8988T (cell line): ENCODE results near the gene VSX2.
A peak's percentile ranks its signal among the peaks of the same experiment; 100 is the strongest.

Experiments
- DNase-seq: peaks from one replicate; pipeline ENCODE4 v3.0.0; 2011

The VSX2 gene

DNA sequence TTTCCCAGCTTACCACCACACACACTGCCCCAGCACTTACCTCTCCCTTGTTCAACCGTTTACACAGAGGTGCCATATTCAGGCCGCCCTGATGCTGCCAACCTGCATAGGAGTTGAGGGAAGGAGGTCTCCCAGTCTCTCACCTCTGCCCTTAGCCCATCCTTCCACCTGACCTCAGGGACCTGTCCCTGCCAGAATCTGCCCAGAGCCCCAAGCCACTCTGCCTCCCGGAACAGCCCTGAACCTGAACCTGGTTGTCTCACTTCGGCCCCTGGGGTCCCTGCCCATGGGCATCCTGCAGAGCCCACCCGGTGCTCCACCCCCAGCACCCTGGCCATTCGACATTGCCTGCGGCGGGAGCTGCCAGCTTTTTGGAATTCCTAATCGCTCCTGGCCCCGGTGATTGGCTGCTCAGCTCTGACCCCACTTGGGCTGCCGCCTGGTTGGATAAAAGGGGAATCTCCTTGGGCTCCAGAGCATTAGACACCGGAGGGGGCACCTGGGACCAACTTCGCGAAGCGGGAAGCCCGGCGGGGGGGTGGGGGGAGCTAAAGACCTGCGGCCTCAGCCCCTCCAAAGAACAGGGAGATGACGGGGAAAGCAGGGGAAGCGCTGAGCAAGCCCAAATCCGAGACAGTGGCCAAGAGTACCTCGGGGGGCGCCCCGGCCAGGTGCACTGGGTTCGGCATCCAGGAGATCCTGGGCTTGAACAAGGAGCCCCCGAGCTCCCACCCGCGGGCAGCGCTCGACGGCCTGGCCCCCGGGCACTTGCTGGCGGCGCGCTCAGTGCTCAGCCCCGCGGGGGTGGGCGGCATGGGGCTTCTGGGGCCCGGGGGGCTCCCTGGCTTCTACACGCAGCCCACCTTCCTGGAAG lies at the start of gene VSX2:
Gene VSX2 (plus strand): TSS at position 476 of the 874 bp plus-strand sequence. CDS start 113 bp downstream, at position 589.
- peak; percentile 20 for DNase-seq

DNA sequence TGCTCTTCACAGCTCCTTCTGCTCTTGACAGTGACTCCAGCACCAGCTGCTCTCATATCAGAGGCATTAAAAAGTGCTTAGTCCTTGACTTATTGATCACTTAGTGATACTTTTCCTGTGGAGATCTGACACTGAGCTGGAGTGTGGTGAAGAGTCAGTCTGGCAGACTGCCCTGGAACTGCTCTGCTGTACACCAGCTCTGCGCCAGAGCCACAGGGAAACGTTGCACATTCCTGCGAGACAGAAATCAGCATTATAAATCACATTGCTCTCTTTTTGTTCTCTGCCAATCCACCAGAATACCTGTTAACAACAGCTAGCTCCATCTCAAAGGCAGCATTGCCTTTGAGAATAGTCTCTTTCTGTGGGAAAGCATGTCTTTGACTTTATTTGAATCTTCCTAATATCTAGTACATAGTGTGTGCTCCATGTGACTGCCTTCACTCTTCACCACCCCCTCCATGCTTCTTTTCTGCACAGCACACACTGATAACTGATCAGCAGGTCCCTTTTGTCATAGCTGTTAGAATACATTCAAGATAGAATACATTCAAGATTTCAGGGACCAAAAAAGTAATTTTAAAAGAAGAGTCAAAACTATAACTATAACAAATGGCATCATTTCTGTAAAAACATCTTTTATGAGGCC lies 48.2 kb upstream of the VSX2 start:
- no peak for DNase-seq

DNA sequence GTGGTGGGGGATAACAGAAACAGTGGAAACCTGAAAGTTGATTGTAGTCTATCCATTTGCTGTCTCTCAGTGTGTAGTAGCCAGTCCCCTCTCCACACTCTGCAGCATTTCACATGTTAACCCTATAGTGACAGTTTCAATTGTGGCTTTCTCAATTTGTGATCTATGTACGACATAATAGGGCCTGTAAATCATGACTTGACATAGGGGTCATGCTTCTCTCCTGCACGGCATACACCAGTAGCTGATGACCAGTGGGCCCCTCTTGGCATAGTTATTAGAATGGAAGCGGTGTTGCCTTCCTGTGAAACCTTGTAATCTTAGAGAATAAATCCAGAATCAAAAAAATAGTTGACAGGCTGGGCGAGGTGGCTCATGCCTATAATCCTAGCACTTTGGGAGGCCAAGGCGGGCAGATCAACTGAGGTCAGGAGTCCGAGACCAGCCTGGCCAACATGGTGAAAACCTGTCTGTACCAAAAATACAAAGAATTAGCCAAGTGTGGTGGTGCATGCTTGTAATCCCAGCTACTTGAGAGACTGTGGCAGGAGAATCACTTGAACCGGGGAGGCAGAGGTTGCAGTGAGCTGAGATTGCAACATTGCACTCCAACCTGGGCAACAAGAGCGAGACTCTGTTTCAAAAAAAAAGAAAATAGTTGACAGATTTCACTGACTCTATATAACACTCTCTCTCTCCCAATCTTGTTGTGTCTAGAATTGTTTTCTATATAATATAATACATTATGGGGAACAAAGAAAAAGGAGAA lies 44.6 kb upstream of the VSX2 start:
- DNase-seq: no peak

DNA sequence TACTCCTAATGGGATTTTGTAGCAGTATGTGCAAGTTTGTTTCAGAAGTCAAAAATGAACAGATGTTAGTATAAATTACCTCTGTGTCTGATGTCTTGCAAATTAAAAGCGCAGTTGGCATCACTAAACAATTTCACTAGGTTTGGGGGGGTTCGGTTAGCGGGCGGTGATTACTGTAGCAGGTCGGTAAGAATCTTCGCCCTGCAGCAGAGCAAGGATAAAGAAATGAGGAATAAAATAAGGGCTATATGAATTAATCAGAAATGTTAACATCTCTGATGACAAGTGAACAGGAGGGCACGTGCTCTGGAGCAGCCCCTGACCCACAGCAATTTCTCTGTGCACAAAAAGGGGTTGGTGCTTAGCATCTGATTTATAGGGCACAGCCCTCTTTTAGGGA lies 43.6 kb upstream of the VSX2 start:
- no peak for DNase-seq

DNA sequence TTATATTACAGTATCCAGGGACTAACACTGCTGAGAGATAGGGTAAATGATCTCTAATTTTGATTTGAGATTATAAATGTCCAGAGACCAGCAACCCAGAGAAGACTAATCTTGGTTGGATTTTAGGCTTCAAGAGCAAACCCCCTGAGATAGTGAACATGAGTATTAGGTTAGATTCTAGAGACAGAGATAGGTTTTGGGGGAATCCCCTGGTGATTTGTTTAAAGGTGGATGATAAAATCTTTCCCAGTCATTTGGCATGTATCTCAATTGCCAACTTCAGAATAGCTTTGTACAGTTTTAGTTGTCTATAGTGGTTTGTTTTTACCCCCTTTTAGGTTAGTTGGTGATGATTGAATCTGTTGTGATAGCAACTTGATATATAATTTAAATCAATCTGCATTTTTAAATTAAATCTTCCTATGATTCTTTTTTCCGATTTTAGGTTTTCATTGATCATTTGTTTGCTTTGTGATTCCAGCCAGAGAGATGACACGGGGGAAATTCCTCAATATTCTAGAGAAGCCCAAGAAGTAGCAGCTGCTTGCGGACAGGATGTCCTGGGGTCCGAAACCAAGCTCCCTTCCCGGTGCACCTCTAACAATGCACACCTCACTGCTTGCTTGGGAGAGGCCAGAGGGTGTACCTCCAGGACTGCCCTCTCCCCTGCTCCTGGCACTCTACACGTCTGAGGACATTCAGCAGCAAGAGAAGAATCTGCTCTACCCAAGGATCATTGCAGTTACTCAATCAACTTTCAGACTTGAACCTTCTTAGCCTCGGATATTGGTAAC lies 40.6 kb upstream of the VSX2 start:
- DNase-seq: no peak

DNA sequence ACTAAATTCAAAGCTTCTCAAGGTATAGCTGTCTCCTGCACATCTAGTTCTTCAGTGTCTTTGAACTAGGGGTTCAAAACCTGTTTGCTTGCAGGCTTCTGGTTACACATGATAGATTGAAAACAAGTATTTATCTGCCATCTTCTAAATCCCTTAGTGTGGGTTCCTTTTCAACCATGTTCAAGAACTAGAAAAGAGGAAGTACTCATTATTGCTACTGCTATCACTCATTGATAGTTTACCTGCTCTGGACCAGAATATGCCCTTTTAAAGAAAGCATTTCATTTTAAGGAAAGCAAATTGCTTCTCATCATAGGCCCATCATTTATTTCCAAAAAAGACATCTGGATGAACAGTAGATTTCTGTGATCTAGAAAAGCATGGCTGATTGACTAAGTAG lies 37.1 kb upstream of the VSX2 start:
- no peak for DNase-seq

DNA sequence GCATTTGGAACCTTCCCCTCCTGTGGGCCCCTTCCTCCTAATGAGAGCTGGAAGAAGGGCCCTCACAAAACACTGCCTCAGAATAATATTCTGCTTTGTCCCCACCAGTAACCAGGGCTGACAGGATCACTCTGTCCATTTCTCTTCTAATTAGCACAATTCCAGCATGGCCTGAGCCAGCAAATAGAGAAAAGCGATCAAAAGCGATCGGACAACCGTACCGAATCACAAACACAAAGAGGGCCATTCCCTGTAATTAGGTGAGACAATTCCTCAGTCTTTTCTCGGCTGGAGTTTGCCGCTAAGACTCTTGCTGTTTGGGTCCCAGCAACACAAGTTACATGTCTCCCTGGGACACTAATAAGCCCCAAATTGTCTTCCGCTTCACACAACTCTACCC lies 35.6 kb upstream of the VSX2 start:
- no peak for DNase-seq

DNA sequence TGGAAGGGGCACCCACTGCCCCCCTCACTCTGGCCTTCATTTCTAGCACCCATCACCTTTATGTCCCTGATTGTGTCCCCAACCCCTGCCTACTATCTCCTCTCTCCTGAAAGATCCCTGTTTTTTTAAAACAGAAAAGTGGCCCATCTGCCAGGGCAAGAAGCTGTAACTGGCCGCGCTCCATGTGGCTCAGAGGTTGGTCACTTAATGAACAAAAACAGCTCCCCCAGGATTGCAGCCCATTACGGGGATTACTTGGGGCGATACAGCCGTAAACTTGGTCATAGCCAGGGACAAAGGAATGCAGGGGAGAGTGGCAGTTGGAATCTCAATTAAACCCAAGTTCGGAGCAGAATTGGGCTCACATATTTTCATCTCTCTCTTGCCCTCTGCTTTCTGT lies 34.8 kb upstream of the VSX2 start:
- DNase-seq: no peak

DNA sequence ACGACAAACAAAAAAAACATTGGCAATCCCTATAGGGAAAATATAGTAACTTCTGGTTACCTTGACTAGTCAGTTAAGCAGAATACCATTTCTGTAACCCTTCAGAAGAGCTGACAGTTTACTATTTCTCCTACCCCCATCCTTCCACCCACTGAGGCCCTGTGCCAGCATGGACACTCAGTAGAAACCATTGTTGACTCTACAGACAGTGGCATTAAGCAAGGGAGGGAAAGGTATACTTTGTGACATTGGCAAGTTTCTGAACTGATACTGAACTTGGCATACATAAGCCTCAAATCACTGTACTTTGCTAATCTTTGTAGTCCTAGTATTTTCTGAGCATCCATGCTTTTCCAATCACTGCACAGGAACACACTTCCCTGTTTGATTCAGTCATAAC lies 33.4 kb upstream of the VSX2 start:
- no peak for DNase-seq

DNA sequence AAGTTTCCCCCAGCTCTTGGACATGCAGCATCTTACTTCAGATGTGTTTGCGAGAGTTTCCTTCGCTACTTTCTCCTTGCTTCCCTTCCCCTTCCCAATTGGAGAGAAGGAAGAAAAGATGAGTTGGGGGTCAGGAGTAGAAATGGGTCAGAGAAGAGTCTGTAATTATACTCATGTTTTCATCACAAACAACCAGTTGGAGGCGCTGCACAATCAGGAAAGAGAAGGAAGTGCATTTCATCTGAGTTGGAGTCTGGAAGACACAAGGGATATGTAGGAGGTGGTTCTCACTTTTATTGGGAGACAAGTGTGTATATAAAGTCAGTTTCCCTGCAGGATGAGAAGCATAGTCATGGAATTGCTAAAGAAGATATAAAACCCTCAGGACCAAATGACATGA lies 31.3 kb upstream of the VSX2 start:
- no peak for DNase-seq

DNA sequence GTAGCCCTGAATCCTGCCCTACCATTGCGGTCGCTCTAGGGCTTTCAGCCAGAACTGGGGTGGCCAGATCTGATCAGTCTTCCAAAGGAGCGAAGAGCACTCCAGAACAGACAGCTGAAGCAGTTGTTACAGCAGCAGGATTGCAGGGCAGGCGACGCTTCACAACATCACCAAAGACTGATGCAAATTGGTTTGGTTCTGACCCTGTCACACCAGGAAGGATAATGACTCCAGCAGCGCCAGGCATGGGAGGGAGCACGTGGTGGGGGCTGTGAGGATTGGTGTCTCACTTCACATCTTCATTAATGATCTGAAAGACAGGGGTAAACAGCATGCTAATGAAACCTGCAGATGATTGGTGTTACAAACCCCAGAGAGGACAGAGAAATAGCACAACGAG lies 30.6 kb upstream of the VSX2 start:
- no peak for DNase-seq

DNA sequence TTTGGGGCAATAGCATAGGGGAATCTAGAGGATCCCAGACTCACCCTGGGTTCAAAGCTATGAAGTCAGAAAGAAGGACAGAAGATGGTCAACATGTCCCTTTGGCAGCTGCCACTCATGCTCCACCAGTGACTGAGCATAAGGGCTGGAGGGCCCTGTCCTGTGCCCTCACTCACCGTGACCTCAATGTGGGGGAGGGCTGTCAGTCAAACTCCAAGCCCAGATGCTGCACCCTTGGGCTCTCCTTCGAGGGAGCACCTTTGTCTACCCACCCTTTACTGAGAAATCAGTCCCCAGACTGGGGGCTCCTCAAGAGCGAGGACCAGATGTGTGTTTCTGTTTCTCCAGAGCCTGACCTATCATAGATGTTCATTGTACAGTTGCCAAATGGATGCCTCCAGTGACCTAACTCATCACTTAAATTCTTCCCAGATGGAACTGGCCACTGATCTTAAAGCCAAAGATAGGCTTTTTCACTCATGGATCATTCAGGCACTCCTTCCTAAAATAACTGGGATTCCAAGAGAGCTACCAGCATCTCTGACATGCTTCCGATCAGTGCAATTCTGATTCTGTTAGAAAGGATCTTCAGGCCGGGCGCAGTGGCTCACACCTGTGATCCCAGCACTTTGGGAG lies 27.2 kb upstream of the VSX2 start:
- DNase-seq: no peak

DNA sequence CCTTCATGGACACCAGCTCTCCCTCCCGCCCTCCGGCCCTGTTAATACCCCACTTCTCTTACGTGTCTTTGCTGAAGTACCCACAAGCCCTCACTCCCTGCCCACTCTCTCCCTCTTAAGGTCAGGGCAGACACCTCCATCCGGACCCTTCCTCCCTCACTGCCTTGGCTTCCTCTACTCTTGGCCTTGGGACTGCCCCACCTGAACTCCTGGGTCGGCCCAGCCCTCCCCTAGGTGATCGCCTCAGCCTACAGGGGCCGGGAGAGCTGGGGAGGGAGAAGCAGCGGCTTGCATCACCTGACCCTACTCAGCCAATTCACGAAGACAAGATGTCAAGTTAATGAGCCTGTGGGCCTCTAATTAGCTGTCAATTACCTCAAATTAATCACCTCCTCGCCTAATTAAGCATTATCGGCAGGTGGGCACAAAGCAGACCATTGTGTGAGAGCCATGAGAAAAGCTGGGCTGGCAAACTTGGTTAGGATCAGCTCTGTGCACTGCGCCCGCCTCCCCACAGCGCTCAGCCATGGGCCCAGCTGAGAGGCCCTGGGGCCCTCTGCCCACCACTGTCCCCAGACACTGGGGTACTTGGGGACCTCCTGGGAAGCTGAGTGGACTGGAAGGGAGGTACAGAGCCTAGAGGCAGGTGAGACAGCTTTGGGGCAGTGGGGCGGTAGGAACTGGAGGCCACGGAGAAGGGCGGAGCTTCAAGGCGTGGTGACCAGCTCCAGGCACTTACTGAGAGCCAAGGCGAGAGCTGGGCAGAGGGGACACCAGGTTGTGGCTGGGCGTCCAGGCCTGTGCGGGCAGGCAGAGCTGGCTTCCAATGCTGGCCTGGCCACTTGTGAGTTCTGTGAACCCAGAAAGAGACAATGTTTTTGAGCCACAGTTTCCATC lies 25.1 kb upstream of the VSX2 start:
- no peak for DNase-seq

DNA sequence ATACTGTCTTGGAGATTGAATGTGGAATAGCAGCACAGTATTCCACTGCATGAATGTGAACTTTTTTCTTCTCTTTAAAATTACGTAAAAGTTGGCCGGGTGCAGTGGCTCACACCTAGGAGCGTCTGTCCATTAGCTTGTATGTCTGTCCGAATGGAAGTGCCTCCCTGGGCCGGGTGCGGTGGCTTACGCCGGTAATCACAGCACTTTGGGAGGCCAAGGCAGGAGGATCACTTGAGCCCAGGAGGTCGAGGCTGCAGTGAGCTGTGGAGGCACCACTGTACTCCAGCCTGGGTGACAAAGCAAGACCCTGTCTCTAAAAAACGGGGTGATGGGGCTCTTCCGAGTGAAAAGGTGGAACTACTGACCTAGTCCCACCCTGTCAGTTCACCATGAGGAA lies 22.6 kb upstream of the VSX2 start:
- no peak for DNase-seq

DNA sequence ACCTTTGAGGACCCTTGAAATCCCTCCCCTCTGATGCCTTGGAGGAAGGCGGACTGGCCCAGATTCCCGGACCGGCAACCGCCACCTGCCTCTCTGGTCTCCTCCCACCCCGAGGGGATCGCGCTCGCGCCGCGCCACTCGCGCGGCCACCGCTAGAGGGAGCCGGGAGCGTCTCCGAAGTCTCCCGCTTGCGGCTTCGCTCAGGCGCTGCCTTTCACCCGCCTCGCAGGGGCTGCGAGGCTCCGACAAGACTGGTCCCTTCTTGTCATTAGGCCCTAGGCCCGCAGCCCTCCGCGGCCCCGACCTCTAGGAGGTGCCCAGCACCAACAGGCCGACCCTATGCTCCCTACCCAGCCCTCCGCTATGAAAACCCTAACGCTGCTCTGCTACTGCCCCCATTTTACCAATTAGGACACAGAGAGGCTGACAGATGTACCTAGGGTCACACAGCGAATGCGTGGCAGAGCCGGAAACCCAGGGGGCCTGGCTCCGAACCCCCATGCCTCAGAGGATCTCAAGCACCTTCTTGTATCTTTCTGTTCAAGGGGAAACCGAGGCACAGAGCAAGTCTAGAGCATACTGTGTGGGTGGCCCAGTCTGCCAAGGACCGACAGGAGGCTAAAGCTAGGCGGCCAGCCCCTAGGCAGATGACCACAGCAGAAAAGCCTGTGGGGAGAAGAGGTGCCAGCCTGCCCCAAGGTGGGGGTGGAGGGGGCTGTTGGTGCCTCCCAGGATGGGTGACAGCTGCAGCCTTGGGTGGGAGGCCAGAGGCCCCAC lies 21.4 kb upstream of the VSX2 start:
- peak; percentile 96 for DNase-seq

DNA sequence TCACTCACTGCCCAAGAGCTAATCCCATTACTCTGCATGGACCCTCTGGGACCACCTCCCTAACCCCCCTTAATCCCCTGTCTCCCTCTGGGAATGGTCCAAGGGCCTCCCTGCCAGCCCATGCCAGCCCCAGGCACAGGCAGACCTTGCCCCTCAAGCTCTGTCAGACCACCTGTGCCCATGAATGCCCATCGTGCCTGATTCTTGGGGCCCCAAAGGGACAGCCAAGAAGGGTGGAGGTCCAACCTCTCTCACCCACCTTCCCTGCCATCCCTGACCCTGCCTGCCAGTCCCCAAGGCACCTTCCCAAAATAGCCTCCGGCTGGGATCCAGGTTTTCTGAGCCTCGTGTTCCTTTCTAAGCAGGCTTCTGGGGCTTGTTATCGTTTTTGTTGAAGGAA lies 20.8 kb upstream of the VSX2 start:
- DNase-seq: no peak

DNA sequence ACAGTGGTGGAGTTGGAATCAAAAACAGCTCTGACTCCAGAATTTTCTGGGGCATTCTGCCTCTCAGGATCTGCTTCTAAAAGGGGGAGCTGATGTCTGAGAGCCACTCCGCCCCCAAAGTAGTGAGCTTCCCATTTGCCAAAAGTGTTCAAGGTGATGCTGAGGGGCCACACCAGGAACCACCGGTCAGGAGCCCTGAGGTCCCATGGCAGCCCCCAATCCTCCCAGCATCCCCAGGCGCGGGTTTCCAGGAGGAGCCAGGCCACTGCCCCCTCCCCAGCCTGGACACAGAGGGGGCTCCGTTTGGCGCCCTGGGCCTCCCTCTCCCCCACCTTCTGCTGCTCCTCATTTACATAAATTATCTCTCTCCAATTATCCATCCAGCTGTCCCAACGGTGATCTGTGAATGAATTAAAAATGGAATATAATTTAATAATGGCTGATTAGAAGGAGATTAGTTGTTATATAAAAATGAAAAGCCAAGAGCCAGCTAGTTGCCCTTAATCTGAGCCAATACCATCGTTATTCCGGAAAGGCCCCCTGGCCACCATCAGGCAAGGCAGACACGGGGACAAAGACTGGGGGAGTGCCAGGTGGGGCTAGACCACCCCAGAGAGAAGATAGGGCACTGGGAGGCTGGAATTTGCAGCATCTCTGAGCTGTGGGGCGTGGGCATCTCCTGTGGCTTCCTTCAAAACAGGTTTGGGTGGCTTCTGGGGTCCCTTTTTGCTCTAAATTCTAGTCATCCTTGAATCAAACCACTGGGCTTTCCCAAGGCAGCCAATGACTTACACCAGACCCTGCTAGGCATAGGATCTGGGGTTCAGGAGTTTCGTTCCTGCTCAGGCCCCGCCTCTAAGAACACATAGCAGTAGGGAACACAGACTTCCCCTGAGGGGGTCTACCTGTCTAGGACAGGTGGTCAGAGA lies 19.7 kb upstream of the VSX2 start:
- no peak for DNase-seq

DNA sequence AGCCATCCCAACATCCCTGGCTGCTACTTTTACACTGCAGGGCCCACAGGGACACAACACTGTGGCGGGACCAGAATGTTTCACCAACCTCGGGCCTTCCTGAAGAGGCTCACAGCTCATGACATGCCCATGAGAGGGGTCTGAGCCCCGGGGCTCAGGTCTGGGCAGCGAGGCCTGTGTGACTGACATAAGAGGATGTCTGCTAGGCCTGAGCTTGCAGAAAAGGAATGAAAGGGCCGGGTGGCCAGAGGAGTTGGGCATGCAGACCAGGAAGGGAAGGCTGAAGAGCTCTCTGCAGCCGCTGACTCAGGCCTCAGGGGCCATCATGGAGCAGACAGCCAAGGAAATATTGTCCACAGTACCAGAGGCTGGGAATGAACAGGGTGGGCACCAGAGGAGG lies 18.3 kb upstream of the VSX2 start:
- DNase-seq: no peak

DNA sequence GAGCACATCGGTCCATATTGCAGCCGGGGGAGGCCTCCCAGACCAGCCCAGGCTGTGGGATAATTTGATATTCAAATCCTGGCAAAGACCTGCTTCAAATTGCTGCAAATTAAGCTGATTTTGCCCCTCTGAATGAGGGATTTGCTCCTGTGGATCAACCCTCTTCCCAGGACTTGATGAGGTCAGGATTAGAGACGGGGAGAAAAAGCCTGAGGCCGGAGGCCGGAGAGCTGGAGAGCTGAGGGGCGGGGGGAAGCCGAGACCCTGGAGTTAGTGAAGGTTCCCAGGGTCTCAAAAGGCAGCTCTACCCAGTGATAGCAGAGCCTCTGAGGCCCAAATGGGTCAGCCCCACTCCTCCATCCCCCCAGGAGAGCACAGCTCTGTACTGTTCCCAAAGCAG lies 17.5 kb upstream of the VSX2 start:
- no peak for DNase-seq
